ENCODE results near the gene CNGB1.
"Not testable (repeated sequence)": the region's sequence is repeated elsewhere in the genome, so short reads cannot be mapped to it uniquely, and the experiment has no call there.

The CNGB1 gene

DNA sequence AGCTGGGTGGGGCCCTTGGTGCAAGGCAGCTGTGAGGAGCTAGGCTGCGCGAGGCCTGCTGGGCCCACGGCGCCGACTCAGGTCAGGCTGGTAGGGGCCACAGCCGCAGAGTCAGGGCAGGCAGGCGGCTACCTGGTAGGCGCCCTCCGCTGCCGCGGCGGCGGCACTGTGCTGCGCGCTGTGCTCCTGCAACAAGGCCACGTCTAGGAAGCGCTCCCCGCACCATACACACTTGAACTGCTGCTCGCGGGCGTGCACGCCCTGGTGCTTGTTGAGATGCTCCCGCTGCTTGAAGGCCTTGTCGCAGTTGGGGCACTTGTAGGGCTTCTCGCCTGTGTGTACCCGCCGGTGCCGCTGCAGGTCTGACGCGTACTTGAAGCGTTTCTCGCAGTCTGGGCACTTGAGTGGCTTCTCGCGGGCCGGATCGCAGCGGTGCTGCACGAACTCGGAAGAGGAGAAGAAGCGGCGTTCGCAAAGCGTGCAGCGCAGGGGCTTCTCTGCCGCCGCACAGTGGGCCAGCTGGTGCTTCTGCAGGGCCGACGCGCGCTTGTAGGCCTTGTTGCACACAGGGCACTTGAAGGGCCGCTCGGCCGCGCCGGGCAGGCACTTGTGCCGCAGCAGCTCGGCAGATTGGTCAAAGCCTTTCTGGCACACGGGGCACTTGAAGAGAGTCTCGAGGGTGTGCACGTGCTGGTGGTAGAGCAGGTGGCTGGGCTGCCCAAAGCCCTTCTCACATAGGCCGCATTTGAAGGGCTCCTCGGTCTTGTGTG lies 25.7 kb upstream of the CNGB1 start:
- no peak for DNase-seq

DNA sequence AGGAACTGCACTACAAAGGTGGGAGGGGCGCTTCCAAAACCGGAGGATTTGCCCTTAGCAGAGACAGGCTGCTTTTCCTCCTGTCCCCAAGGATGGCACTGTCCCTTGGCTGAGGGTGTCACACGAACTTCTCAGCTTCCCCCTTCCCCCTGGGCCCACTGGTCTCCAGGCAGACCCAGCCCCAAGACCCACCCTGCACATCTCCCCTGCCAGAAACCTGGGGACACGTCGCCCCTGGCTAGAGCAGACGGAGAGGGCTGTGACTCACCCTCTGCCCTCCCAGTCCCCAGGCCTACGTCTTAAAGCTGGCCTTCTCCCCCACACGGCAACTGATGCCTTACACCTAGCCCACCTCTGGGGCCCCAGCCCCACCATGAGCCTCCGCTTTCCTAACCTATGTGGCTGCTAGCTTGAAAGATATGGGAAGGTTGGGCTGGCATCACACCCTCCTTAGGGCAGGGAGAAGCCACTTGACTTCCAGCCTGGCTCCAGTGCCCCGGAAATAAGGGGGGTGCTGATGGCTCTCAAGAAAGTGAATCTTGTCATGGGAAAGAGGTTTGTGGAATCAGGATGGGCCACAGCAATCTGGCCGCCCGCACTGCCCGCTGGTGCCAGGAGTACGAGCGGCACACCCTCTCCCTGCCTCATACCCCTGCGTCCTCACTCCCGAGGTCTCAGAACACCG lies 24.9 kb upstream of the CNGB1 start:
- DNase-seq: no peak

DNA sequence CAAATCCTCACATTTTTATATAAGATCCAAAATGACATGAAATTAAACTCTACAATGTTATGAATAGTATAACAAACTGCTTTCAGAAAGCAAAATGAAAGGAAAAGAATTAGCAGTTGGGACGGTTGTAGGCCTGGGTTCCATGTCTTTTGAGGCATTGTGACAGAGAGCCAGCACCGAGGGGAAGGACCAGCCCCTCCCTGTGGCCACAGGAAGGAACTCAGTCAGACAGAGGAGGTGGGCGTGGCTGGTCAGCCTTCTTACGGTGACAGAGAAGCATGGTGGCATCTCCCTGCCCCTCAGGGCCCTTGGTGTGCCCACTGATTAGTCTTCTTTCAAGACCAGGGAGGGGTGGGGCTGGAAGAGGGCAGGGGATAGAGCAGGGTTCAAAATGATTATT lies 23.9 kb upstream of the CNGB1 start:
- no peak for DNase-seq

DNA sequence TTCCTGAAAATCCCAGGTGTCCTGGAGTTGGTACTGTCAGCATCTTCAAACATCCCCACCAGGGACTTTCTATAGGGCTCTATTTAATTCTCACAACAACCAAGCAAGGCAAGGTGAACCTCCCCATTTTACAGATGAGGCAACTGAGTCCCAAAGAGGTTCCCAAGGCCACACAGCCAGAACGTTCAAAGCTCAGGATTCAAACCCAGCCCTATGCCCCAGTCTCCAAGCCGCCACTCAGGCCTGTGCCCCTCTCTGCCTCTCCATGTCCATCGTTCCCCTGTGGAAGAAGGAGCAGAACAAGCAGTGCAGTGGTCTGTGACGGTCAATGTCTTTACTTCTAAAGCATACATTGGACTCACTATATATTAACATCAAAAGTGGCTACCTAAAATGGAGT lies 23.4 kb upstream of the CNGB1 start:
- DNase-seq: no peak

DNA sequence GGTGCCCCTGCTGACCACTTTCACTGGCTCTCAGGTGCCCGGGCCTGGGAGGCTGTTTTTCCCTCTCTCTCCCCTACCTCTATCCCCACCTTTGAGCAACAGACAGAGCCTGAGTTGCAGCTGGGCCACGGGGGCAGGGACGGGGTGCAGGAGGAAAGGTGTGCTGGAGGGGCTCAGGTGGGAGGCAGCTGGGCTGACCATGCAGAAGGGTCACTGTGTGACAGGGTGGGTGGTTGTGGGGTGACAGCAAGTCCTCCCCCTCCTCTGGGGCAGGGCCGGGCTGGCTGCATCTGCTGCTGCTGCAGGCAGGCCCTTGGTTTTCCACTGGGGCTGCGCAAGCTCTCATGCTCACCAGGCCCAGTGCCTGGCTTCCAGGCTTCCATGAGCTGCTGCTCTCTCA lies 23.0 kb upstream of the CNGB1 start:
- DNase-seq: no peak

DNA sequence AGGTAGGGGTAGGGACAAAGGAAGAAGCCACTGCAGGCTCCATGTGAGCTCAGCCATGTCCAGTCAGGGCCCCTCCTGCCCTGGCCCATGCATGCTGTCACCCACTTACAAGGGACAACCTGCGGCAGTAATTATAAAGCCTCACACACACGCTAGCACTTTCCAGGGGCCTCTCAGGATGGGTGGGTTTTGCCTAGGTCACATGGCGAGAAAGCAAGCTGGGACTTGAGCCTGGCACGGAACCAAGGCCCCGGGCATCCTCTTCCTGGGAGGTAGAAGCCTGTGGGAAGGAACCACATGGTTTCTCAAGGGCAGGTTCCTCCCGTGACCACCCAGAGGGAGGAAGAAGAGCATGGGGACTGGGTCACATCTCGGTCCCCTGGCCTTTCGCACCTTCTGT lies 22.5 kb upstream of the CNGB1 start:
- no peak for DNase-seq

DNA sequence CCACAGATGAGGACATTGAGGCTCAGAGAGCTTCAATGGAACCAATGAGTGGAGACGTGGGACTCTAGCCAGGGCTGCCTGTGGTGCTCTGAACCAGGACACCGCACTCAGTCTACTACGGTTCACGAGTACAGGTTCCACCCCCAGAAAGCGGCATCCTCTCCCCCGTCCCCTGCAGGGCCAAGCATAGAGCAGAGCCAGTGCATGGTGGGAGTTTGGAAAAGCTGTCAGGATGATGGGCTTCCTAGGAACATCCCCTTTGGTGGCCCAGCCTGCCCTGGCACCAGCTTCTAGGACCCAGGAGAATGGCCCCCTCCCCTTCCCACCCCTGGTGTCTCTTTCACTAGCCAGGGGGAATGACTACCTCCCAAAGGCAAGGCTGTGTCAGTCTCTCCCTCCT lies 21.2 kb upstream of the CNGB1 start:
- no peak for DNase-seq

DNA sequence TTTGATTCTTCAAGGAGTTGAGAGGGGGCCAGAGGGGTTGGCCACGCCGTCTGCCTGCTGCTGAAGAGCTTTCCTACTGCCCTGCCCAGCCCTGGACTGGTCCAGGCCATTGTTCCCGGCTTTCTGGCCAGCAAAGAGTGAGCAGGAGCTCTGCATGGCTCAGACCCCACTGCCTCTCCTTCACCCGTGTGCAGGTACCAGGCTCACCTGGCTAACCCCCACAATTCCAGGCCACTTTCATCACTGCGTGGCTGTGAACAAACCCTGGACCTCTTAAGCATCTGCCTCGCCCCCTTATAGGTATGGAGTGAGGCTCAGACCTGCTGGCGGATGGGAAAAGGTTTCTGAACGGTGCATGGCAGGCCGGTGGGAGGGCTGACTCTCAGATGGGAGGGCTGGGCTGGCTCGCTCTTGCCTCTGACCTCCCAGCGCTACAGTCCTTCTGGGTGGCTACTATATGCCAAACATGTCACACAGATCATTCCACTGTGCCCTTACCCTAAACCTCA lies 20.7 kb upstream of the CNGB1 start:
- no peak for DNase-seq

DNA sequence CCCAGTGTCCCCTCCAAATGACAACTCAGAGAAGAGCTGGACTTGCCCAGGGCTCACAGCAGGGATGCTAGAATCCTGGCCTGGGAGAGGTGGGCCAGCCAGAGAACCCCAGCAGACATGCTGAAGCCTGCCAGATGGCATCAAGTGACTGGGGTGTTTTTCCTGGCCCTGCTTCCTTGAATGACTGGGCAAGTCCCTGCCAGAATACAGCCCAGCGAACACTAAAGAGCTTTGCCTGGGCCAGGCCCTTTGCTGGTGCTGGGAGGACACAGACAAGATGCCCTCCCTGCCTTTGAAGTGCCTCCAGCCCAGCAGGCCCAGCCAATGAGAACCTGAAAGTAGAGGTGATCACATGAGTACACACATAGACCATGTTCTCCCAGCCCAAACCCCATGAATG lies 18.0 kb upstream of the CNGB1 start:
- no peak for DNase-seq

DNA sequence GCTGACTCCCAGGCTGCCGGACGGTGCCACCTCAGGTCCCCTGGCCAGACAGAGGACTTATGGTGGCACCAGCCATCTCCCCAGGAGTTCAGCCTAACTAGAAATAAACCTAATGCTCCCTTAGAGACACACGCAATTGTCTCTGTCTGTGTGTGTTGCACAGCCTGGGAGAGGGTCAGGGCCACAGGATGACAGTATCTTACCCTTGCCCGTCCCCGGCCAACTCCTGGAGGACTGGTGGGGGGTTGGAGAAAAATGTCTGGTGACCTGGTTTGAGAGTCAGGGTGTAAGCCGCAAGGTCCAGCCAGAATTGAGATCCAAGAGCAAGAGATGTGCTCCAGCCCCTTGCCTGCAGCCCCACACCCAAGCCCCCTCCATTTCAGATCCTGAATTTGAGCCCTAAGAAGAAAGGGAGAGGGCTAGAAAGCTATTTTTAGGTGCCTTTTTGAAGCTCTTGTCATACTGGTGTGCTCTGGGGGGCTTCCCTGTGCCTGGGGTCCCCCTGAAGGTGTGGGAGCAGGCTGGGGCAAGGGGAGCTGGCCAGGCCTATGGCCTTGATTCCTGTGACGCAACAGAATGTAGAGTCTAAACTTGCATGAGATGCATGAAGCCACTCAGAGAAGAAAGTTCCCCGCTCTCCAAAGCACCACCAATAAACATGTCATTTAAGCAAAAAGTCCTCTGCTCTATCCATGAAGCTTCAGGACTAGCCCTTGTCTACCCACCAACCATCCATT lies 16.7 kb upstream of the CNGB1 start:
- no peak for DNase-seq

DNA sequence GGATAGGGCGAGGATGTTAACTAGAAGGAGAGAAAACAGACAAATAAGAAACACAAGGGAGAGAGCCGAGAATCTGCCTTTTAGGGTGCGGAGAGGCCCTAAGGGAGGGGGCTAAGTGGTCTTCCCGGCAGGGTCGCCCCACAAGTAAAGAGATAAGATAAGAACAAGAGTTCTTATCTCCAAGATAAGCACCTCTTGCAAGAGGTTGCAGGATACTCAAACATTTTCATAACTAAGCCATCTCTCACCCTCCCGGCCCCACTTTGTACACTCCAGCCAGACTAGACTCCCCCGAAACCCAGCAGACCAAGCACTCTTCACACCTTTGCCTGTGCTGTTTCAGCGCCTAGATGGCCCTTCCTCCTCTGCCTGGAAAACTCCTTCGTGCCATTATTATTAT lies 15.3 kb upstream of the CNGB1 start:
- DNase-seq: no peak

DNA sequence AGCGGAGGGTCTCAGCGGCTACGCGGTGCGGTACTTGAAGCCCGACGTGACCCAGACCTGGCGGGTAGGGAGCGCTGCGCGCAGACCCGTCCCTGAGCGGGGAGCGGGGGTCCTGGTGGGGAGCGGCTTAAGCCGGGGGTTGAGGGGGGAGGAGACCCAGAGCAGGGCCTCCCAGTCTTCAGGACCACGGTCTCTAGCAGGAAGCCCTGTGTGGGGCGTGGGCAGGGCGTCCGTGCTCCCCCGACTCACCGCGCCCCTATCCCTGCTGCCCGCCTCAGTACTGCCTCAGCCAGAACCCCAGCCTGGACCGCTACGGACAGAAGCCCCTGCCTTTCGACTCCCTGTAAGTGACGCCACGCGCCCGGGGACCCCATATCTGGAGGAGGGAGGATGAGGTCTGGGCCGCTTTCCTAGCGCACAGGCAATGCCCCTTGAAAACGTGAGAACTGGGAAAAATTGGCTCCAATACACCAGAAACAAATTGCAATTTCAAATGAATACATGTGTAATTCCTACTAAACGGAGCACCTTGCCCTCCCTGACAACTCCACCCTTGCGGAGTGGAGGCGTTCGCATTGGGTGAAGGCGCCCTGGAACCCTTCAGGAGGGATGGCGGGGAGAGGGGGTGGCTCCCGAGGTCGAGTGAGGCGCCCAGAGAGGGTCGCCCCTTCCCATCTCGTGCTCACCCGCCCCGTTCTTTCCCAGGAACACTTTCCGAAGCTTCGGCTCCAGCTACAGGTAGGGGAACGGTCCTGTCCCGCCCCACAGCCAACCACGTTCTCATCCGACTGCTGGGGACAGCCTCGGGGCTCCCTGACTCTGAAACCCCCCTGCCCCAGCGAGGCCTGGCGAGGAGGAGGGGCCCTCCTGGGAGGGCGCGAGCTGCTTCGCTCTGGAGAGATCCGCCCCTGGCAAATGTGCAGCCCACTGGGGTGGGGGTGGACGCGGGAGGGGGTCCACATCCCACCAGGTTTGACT lies 14.6 kb upstream of the CNGB1 start:
- no peak for DNase-seq

DNA sequence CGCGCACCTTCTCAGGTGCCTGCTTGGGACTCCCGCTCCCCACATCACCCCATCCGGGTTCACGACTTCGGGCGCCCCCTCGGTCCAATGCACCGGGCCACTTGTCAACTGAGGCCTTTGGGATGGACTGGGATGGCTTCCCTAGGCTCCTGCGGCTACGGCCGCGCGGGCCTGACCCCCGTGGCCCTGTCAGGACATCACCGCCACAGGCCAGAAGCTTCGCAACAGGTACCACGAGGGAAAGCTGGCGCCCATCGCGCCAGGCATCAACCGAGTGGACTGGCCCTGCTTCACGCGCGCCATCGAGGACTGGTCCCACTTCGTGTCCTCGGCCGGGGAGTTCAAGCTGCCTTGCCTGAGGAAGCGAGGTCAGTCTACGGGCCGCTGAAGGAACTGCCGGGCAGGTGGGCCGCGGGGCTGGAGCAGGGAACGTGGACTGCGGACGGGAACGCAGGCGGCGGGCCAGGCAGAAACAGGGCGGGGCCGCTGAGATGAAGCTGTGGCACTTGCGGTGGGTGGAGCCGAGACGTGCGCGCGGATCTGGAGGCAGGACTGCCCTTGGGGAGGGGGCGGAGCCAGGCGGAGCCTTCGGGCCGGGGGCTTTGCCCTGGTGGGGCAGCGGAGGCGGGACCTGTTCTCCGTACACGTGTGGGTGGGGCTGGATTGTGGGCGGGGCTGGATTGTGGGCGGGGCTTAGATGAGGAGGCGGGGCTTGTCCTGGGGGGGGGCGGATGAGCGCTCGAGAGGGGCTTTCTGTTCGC lies 13.7 kb upstream of the CNGB1 start:
- DNase-seq: peak; percentile 88

DNA sequence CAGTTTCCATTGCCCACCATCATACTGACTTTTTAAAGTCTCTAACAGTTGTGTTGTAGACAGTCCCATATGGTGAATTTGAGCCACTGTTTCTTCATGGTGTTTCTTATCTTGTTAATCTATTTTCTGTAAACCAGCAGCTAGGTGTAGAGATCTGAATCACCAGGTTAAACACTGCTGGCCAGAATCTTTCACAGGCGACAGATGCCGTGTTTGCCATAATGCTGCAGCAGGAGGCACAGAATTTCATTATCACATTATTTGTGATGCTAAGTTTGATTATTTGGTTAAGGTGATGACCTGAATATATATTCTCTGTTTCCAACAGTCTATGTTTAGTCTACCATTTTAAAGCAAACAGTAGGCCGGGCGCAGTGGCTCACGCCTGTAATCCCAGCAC lies 11.5 kb upstream of the CNGB1 start:
- DNase-seq: no peak

DNA sequence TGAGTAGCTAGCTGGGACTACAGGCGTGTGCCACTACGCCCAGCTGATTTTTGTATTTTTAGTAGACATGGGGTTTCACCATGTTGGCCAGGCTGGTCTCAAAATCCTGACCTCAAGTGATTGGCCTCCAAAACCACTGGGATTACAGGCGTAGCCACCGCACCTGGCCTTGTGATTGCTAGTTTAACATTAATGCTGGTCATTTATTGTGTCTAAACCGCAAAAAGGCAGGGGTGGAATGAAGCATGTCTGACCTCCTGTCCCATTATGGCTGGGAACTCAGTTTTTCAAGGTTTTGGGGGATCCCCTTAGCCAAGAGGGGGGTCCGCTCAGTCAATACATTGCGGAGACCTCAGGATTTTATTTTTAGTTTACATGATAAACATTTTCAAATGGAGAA lies 10.7 kb upstream of the CNGB1 start:
- DNase-seq: no peak

DNA sequence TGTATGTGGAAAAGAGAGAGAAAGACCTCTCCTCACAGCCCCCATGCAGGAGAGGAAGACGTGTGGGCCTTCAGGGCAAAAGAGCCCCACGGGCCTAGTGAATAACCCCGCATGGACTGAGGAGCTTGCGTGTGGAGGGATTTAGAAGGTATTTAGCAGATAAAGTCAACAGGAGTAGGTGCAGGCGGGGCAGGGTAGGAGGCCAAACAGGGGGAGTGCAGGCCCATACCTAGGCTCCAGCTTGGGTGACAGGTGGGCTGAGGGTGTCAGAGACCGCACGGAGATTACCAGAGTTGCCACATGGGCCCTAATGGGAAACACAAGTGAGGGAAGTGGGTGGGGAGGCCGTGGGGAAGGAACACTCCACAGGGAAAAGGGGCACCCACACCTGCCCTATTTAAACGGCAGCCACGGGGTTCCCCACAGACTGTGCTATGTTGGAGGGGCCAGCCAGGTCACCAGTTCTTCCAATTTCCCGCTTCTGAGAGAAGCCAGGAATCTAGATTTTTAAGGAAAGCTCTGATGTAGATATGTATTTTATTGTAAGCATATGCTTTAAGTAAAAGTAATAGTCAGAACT lies 8.2 kb upstream of the CNGB1 start:
- DNase-seq: no peak

DNA sequence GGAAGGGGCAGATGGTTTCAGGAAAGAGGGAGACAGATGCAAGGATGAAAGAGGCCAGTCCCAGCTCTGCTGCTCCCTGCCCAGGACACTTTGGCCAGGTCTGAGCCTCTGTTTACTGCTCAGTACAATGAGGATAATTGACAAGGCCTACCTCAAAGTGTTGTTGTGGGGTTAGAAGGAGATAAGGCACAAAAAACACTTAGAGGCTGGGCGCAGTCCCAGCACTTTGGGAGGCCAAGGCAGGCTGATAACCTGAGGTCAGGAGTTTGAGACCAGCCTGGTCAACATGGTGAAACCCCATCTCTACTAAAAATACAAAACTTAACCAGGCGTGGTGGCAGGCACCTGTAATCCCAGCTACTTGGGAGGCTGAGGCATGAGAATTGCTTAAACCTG lies 7.1 kb upstream of the CNGB1 start:
- not testable (repeated sequence) for DNase-seq

DNA sequence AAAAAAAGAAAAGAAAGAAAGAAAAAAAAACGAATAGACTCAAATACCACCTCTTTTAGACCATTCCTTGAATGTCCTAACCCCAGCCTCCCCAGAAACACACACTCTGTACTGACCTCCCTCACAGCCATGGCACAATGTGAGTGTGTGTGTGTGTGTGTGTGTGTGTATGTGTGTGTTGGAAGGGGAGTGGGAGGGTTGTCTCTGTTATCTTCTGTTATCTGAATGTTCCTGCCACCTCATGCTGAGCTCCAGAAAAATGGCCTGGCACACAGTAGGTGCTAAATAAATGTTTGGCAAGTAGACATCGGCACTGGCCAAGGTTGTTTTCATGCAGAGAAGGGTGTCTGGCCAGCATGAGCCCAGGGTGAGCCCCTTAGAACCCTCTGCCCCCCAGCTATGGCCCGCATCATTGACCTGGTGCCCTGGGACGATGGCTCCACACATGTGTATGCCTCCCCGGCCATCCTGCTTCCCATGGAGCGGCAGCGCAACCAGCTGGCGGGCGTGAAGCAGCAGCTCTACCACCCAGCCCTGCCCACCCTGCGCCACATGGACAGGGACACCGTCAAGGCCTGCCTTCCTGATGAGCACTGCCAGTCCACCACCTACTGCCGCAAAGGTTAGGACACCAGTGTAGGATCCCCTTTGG lies 6.6 kb upstream of the CNGB1 start:
- no peak for DNase-seq

DNA sequence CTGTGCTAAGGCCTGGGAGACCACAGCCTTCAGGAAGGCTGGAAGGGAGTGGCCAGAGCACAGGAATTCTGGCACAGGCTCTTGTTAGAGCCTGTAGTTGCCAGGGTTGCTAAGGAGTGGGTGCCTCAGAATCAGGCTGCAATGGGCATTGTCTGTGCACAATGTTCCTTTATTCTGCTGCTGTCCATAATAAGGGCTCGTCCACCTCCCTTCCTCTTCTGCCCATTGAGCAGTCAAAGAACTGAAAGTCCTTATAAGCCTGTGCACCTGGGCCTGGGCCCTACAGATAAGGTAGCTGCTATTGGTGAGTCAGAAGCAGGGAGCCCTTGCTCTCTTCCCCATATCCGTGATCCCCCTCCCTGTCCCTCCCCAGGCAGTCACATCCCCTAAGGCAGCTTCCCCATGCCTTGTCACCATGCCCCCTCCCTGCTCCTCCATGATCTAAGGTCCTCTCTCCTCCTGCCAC lies 5.4 kb upstream of the CNGB1 start:
- DNase-seq: no peak

DNA sequence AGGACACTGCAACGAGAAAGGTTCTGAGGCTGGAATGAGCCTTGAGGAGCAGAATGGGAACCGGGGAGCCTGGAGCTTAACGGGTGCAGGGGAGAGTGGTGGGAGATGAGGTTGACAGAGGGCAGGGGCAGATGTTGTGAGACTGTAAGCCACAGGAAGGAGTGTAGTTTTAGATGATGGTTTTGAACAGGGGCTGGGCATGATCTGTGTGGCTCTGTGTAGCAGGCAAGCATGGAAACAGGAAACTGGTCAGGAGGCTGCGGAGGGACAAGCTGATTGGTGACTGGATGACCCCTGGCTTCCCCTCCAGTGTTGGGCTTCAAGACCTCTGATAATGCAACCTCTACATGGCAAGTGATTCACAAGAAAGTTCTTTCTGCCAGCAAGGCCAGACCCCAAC lies 1.4 kb upstream of the CNGB1 start:
- no peak for DNase-seq

DNA sequence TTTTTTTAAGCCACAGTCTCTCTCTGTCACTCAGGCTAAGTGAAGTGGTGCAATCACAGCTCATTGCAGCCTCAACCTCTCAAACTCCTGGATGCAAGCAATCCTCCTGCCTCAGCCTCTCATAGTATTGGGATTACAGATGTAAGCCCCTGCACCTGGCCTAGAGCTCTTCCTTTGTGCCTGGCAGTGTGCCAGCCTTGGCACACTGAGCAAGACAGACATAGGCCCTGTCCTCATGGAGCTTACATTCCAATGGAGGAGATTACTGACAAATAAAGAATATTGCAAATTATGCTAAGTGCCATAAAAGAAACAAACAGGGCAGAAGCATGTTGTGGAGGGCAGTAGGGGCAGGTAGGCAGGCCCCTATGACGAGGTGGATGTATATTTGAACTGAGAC lies 920 bp upstream of the CNGB1 start:
- DNase-seq: no peak
